Measurements from ENCODE around the gene PPP1R7.

The PPP1R7 gene

GRCh38 chr2:241199286-241199685, 49.0 kb downstream of the PPP1R7 start:
- no peaks in the 10 kb centered on the region for H3K9me3 Mint-ChIP-seq
- H3K4me1 Mint-ChIP-seq, result peaks cover 5% of the 10 kb centered on the region
- no peaks in the 10 kb centered on the region for H3K27me3 Mint-ChIP-seq (ENCODE audit: low read depth)
- H3K27ac Mint-ChIP-seq, result no peak overlapping the region
- H3K4me3 Mint-ChIP-seq, result no peak overlapping the region
- no peak for TF ChIP-seq CTCF (IDR thresholded peaks at IDR 0.05; ENCODE audit: unreplicated experiment in 3 of 3)
- no peaks in the 10 kb centered on the region for H3K36me3 Mint-ChIP-seq (ENCODE audit: low read depth)

GRCh38 chr2:241199897-241200821, 49.9 kb downstream of the PPP1R7 start:
- Mint-ChIP-seq H3K9me3 (no peaks in the 10 kb centered on the region), H3K27ac (no peak overlapping the region), H3K4me1 (peaks cover 5% of the 10 kb centered on the region), H3K36me3 (ENCODE audit: low read depth) (no peaks in the 10 kb centered on the region), H3K4me3 (no peak overlapping the region), H3K27me3 (ENCODE audit: low read depth) (no peaks in the 10 kb centered on the region)
- no peak for TF ChIP-seq CTCF (IDR thresholded peaks at IDR 0.05; ENCODE audit: unreplicated experiment in 3 of 3)

GRCh38 chr2:241200822-241201395, 50.6 kb downstream of the PPP1R7 start:
- Mint-ChIP-seq H3K9me3 (no peaks in the 10 kb centered on the region), H3K4me3 (no peak overlapping the region), H3K27ac (no peak overlapping the region), H3K27me3 (ENCODE audit: low read depth) (no peaks in the 10 kb centered on the region), H3K4me1 (peaks cover 5% of the 10 kb centered on the region), H3K36me3 (ENCODE audit: low read depth) (no peaks in the 10 kb centered on the region)
- TF ChIP-seq CTCF (IDR thresholded peaks at IDR 0.05; ENCODE audit: unreplicated experiment in 3 of 3), result no peak

- no peak for TF ChIP-seq CTCF (IDR thresholded peaks at IDR 0.05; ENCODE audit: unreplicated experiment in 3 of 3)
- Mint-ChIP-seq H3K4me3 (no peak overlapping the region), H3K27ac (no peak overlapping the region), H3K27me3 (ENCODE audit: low read depth) (no peaks in the 10 kb centered on the region), H3K9me3 (no peaks in the 10 kb centered on the region), H3K36me3 (ENCODE audit: low read depth) (no peaks in the 10 kb centered on the region), H3K4me1 (peaks cover 5% of the 10 kb centered on the region)
These were observed 51.4 kb downstream of the PPP1R7 start for GRCh38 chr2:241201445-241202267.

- H3K4me1 Mint-ChIP-seq, result peaks cover 5% of the 10 kb centered on the region
- H3K27ac Mint-ChIP-seq, result no peak overlapping the region
These were observed 52.0 kb downstream of the PPP1R7 start for GRCh38 chr2:241202268-241202585.

More at GRCh38 chr2:241202268-241202585, 52.0 kb downstream of the PPP1R7 start:
- H3K9me3 Mint-ChIP-seq, result no peaks in the 10 kb centered on the region
- no peaks in the 10 kb centered on the region for H3K36me3 Mint-ChIP-seq (ENCODE audit: low read depth)
- TF ChIP-seq CTCF (IDR thresholded peaks at IDR 0.05; ENCODE audit: unreplicated experiment in 3 of 3), result no peak
- H3K4me3 Mint-ChIP-seq, result no peak overlapping the region
- H3K27me3 Mint-ChIP-seq (ENCODE audit: low read depth), result no peaks in the 10 kb centered on the region

Measured in nephron (organoid).